ENCODE results near the gene GAPVD1. TPM values are rescaled to one million over a fixed set of nuclear protein-coding genes. Genes with fewer than 3 reads are reported as not detected.

The GAPVD1 gene
- total RNA-seq, 3 donors from 2014 or later, result 49.3 to 77.0 (median 72.7) TPM

GRCh38 chr9:125405938-125406809, 144.5 kb downstream of the GAPVD1 start:
- intact Hi-C loops (cut with DNase I; ENCODE audit: low total_unique reads), result loop anchor here (5.0 kb wide), 2 partner anchors 196 to 341 kb away; partner anchors contain the start of gene PBX3

GRCh38 chr9:125406810-125407087, 145.1 kb downstream of the GAPVD1 start:
- Histone ChIP-seq H3K4me1 (no peaks in the 10 kb centered on the region), H3K27me3 (no peaks in the 10 kb centered on the region), H3K4me3 (no peak overlapping the region), H3K9me3 (no peaks in the 10 kb centered on the region), H3K27ac (no peak overlapping the region), H3K36me3 (no peaks in the 10 kb centered on the region)
- intact Hi-C loops (cut with DNase I; ENCODE audit: low total_unique reads), result loop anchor here (5.0 kb wide), 2 partner anchors 196 to 341 kb away; partner anchors contain the start of gene PBX3
- DNase-seq (ENCODE audit: low spot score in 2 of 2), result no peak
- TF ChIP-seq CTCF (IDR thresholded peaks at IDR 0.05) (no peak), POLR2A (IDR thresholded peaks at IDR 0.05) (no peak), POLR2AphosphoS5 (IDR thresholded peaks at IDR 0.05) (no peak)

More at GRCh38 chr9:125405938-125406809, 144.5 kb downstream of the GAPVD1 start:
- DNase-seq (ENCODE audit: low spot score in 2 of 2), result no peak
- Histone ChIP-seq H3K36me3 (no peaks in the 10 kb centered on the region), H3K27me3 (no peaks in the 10 kb centered on the region), H3K4me1 (no peaks in the 10 kb centered on the region), H3K9me3 (no peaks in the 10 kb centered on the region), H3K27ac (no peak overlapping the region), H3K4me3 (no peak overlapping the region)
- no peak for TF ChIP-seq CTCF (IDR thresholded peaks at IDR 0.05)
- TF ChIP-seq POLR2A (IDR thresholded peaks at IDR 0.05), result no peak
- no peak for TF ChIP-seq POLR2AphosphoS5 (IDR thresholded peaks at IDR 0.05)

- intact Hi-C loops (cut with DNase I; ENCODE audit: low total_unique reads), result loop anchor here (5.0 kb wide), 2 partner anchors 195 to 340 kb away; partner anchors contain the start of gene PBX3
- no peaks in the 10 kb centered on the region for H3K9me3 ChIP-seq
- no peak overlapping the region for H3K27ac ChIP-seq
- H3K4me3 ChIP-seq, result peak overlapping the region; percentile 60 to 68 (median 63)
- no peaks in the 10 kb centered on the region for H3K27me3 ChIP-seq
- no peaks in the 10 kb centered on the region for H3K36me3 ChIP-seq
- H3K4me1 ChIP-seq, result no peaks in the 10 kb centered on the region
- no peak for DNase-seq (ENCODE audit: low spot score in 2 of 2)
- TF ChIP-seq POLR2A (IDR thresholded peaks at IDR 0.05), result no peak
- TF ChIP-seq CTCF (IDR thresholded peaks at IDR 0.05), result no peak
- TF ChIP-seq POLR2AphosphoS5 (IDR thresholded peaks at IDR 0.05), result no peak
Measured at GRCh38 chr9:125407432-125407973, 145.9 kb downstream of the GAPVD1 start.

- intact Hi-C loops (cut with DNase I; ENCODE audit: low total_unique reads), result loop anchor here (5.0 kb wide), 2 partner anchors 194 to 339 kb away; partner anchors contain the start of gene PBX3
- H3K27ac ChIP-seq, result no peak overlapping the region
- peak overlapping the region; percentile 60 to 68 (median 63) for H3K4me3 ChIP-seq
- no peaks in the 10 kb centered on the region for H3K36me3 ChIP-seq
- no peak for TF ChIP-seq POLR2A (IDR thresholded peaks at IDR 0.05)
- TF ChIP-seq CTCF (IDR thresholded peaks at IDR 0.05), result peak; percentile 25 to 81 (median 61)
- H3K27me3 ChIP-seq, result no peaks in the 10 kb centered on the region
- H3K9me3 ChIP-seq, result no peaks in the 10 kb centered on the region
- DNase-seq (ENCODE audit: low spot score in 2 of 2), result peak; percentile 20 to 80
- H3K4me1 ChIP-seq, result no peaks in the 10 kb centered on the region
Measured at GRCh38 chr9:125407974-125408900, 146.6 kb downstream of the GAPVD1 start.

Measured in breast epithelium (tissue), 4 donors.